GM23338 (cell line): ENCODE results near the gene NPEPL1. TPM values are rescaled to one million over a fixed set of nuclear protein-coding genes. Genes with fewer than 3 reads are reported as not detected.

Experiments
- ATAC-seq: fragments of 200-7000 bp; cut with Tn5 transposase; 3 replicates; pipeline ENCODE4 v1.9.1; 2020
- DNase-seq: peaks from one replicate; pipeline ENCODE4 v3.0.0-alpha.2; 2015; ENCODE audit warnings: low spot score
- H2AFZ ChIP-seq: fragments of 200-600 bp; sonication (generic); 2 replicates; pipeline ENCODE4 v1.8.0; 2016; ENCODE audit warnings: antibody characterized with exemption, mild to moderate bottlenecking, moderate library complexity
- H3F3A ChIP-seq: fragments of 200-600 bp; sonication (generic); replicated peaks from 2 replicates; pipeline ENCODE4 v1.8.0; 2017; ENCODE audit warnings: antibody characterized with exemption, mixed run types, low read depth
- H3K27ac ChIP-seq: fragments of 200-600 bp; sonication (generic); 2 replicates; pipeline ENCODE4 v1.6.1; 2016; ENCODE audit warnings: low read depth
- H3K27me3 ChIP-seq: fragments of 200-600 bp; sonication (generic); 2 replicates; pipeline ENCODE4 v1.8.0; 2016; ENCODE audit warnings: mild to moderate bottlenecking, mixed run types, moderate library complexity; ENCODE audit not compliant: insufficient read depth
- H3K36me3 ChIP-seq: fragments of 200-600 bp; sonication (generic); 2 replicates; pipeline ENCODE4 v1.8.0; 2016; ENCODE audit warnings: mild to moderate bottlenecking; ENCODE audit not compliant: insufficient read depth
- H3K4me1 ChIP-seq: fragments of 200-600 bp; sonication (generic); 2 replicates; pipeline ENCODE4 v1.8.0; 2016; ENCODE audit warnings: mild to moderate bottlenecking, moderate library complexity; ENCODE audit not compliant: insufficient read depth
- H3K4me2 ChIP-seq: fragments of 200-600 bp; sonication (generic); 2 replicates; pipeline ENCODE4 v1.7.1; 2017; ENCODE audit warnings: mixed run types
- H3K4me3 ChIP-seq: fragments of 200-600 bp; sonication (generic); 2 replicates; pipeline ENCODE4 v1.6.1; 2016; ENCODE audit warnings: mixed run types
- H3K79me2 ChIP-seq: fragments of 200-600 bp; sonication (generic); replicated peaks from 2 replicates; pipeline ENCODE4 v1.8.0; 2017; ENCODE audit warnings: mild to moderate bottlenecking; ENCODE audit not compliant: insufficient read depth
- H3K9me2 ChIP-seq: fragments of 200-600 bp; sonication (generic); 2 replicates; pipeline ENCODE4 v1.8.0; 2017; ENCODE audit not compliant: insufficient read depth
- H4K20me1 ChIP-seq: fragments of 200-600 bp; sonication (generic); replicated peaks from 2 replicates; pipeline ENCODE4 v1.8.0; 2017; ENCODE audit warnings: mild to moderate bottlenecking; ENCODE audit not compliant: insufficient read depth
- H3K27ac Mint-ChIP-seq: 2 replicates; pipeline ENCODE4 v1.8.0; 2020; ENCODE audit warnings: inconsistent platforms, mild to moderate bottlenecking, moderate library complexity, mixed read lengths
- H3K27me3 Mint-ChIP-seq: 3 replicates; pipeline ENCODE4 v1.8.0; 2022; ENCODE audit warnings: low read depth, mild to moderate bottlenecking, moderate library complexity, mixed read lengths, inconsistent platforms; ENCODE audit not compliant: insufficient read depth, poor library complexity
- H3K36me3 Mint-ChIP-seq: 3 replicates; pipeline ENCODE4 v1.8.0; 2021; ENCODE audit warnings: low read depth, mild to moderate bottlenecking, inconsistent platforms, moderate library complexity, mixed read lengths
- H3K4me1 Mint-ChIP-seq: 3 replicates; pipeline ENCODE4 v1.8.0; 2020; ENCODE audit warnings: mild to moderate bottlenecking, inconsistent platforms, mixed read lengths
- H3K4me3 Mint-ChIP-seq: 3 replicates; pipeline ENCODE4 v1.8.0; 2021; ENCODE audit warnings: moderate library complexity, mild to moderate bottlenecking, inconsistent platforms, mixed read lengths
- H3K9me3 Mint-ChIP-seq: 3 replicates; pipeline ENCODE4 v1.8.0; 2020; ENCODE audit warnings: moderate library complexity, mild to moderate bottlenecking, inconsistent platforms, mixed read lengths
- CREB1 ChIP-seq: fragments of 250-450 bp; sonication (Bioruptor Pico); IDR thresholded peaks from 2 replicates; pipeline ENCODE4 v1.5.0; 2020; ENCODE audit warnings: low read depth, mild to moderate bottlenecking, moderate library complexity
- CTCF ChIP-seq, 2 experiments: fragments of 200-600 bp in 1 of 2; sonication (generic) in 1 of 2; conservative IDR thresholded peaks; 2 replicates each; pipeline versions ENCODE4 v1.5.1 to v1.6.1; 2016 to 2017; ENCODE audit warnings: antibody characterized with exemption in 2 of 2, low read depth in 2 of 2, mild to moderate bottlenecking in 2 of 2, moderate library complexity in 1 of 2
- ETS1 ChIP-seq: IDR thresholded peaks from 2 replicates; pipeline ENCODE4 v1.6.1; 2016; ENCODE audit warnings: antibody characterized with exemption
- EZH2phosphoT487 ChIP-seq: fragments of 200-600 bp; sonication (generic); IDR thresholded peaks from one replicate; pipeline ENCODE4 v1.8.1; 2018; ENCODE audit warnings: antibody characterized with exemption; ENCODE audit not compliant: unreplicated experiment
- JUNB ChIP-seq: IDR thresholded peaks from one replicate; pipeline ENCODE4 v1.6.1; 2016; ENCODE audit warnings: antibody characterized with exemption; ENCODE audit not compliant: unreplicated experiment
- NANOG ChIP-seq: IDR thresholded peaks from 2 replicates; pipeline ENCODE4 v1.6.1; 2016; ENCODE audit warnings: antibody characterized with exemption, borderline replicate concordance
- POLR2AphosphoS5 ChIP-seq: IDR thresholded peaks from 2 replicates; pipeline ENCODE4 v1.6.1; 2016; ENCODE audit warnings: antibody characterized with exemption, low read depth
- REST ChIP-seq: IDR thresholded peaks from one replicate; pipeline ENCODE4 v1.6.1; 2018; ENCODE audit warnings: antibody characterized with exemption; ENCODE audit not compliant: unreplicated experiment
- ZNF114 ChIP-seq: fragments of 250-450 bp; sonication (Bioruptor Pico); IDR thresholded peaks from 2 replicates; pipeline ENCODE4 v1.5.0; 2020; ENCODE audit warnings: mild to moderate bottlenecking, moderate library complexity
- polyA plus RNA-seq: library from polyadenylated mRNA; unstranded; fragments of >200 nt; fragmentation: Nextera tagmentation; extraction: Ambion mirVana; gene quantifications from 2 replicates; pipeline ENCODE4 v1.2.1, GENCODE V29; 2016
- total RNA-seq: library from RNA; depleted of rRNA; stranded (reverse); fragments of >200 nt; shearing (Covaris generic); gene quantifications from 2 replicates; pipeline ENCODE4 v1.2.3, GENCODE V29; 2014

Gene NPEPL1
- total and polyA plus RNA-seq, 2 experiments from 2014 or later = 23.5 to 30.0 TPM

- TF ChIP-seq CTCF (conservative IDR thresholded peaks at IDR 0.05; ENCODE audit: low read depth in 2 of 2) (no peak), JUNB (no peak)
Measured at GRCh38 chr20:58722877-58723627, 30.5 kb downstream of the NPEPL1 start (continued).

GRCh38 chr20:58723628-58723984, 31.0 kb downstream of the NPEPL1 start:
- Histone ChIP-seq H3K36me3 (no peaks in the 10 kb centered on the region), H3F3A (no peaks in the 10 kb centered on the region), H3K27me3 (no peaks in the 10 kb centered on the region), H3K9me2 (no peaks in the 10 kb centered on the region), H3K4me1 (no peaks in the 10 kb centered on the region; the same call in 1 of the 2 replicates), H4K20me1 (no peaks in the 10 kb centered on the region), H3K79me2 (no peaks in the 10 kb centered on the region), H2AFZ (no peak overlapping the region), H3K4me3 (no peak overlapping the region), H3K4me2 (no peak overlapping the region), H3K27ac (no peak overlapping the region)
- ATAC-seq = no peak
- Mint-ChIP-seq H3K4me3 (no peak overlapping the region), H3K9me3 (peaks cover 22% of the 10 kb centered on the region), H3K27me3 (peaks cover 8% of the 10 kb centered on the region), H3K4me1 (peaks cover 11% of the 10 kb centered on the region), H3K27ac (no peak overlapping the region), H3K36me3 (peaks cover 10% of the 10 kb centered on the region; the same call in 2 of the 3 replicates)
- DNase-seq = no peak
- TF ChIP-seq JUNB = no peak
- TF ChIP-seq NANOG = no peak
- TF ChIP-seq POLR2AphosphoS5 = no peak
- TF ChIP-seq ZNF114 (CRISPR knock-in tag) = no peak
- TF ChIP-seq REST = no peak
- TF ChIP-seq ETS1 = no peak
- no peak for TF ChIP-seq CREB1
- no peak for TF ChIP-seq CTCF (conservative IDR thresholded peaks at IDR 0.05; ENCODE audit: low read depth in 2 of 2)
- no peak for TF ChIP-seq EZH2phosphoT487
